Liver (tissue), 9 donors: ENCODE measurements around the gene ITPRID1. TPM values are rescaled to one million over a fixed set of nuclear protein-coding genes. Genes with fewer than 3 reads are reported as not detected.

Experiments
- DNase-seq: peaks from one replicate; pipeline ENCODE4 v3.0.0-alpha.2; 2017; ENCODE audit warnings: low spot score
- H3K27ac ChIP-seq, 2 donors: one replicate each; pipeline ENCODE4 v1.7.0; 2013; ENCODE audit warnings: inconsistent platforms in 2 of 2, low read length in 2 of 2, control low read depth in 1 of 2, low read depth in 1 of 2, mild to moderate bottlenecking in 1 of 2
- H3K27me3 ChIP-seq, 4 donors: one replicate each; pipeline versions ENCODE4 v1.6.1 to v1.7.0; 2013; ENCODE audit warnings: low read length in 3 of 4, inconsistent platforms in 1 of 4, mild to moderate bottlenecking in 1 of 4, moderate library complexity in 1 of 4; ENCODE audit not compliant: control insufficient read depth in 4 of 4, insufficient read depth in 4 of 4
- H3K36me3 ChIP-seq, 4 donors: one replicate each; pipeline versions ENCODE4 v1.6.1 to v1.7.0; 2013; ENCODE audit warnings: low read length in 3 of 4, mild to moderate bottlenecking in 3 of 4, low read depth in 1 of 4, moderate library complexity in 1 of 4; ENCODE audit not compliant: control insufficient read depth in 4 of 4, insufficient read depth in 3 of 4
- H3K4me1 ChIP-seq, 4 donors: one replicate each; pipeline versions ENCODE4 v1.6.1 to v1.7.0; 2013; ENCODE audit warnings: low read length in 3 of 4, mild to moderate bottlenecking in 3 of 4, moderate library complexity in 1 of 4; ENCODE audit not compliant: control insufficient read depth in 4 of 4, insufficient read depth in 4 of 4
- H3K4me3 ChIP-seq, 3 donors: one replicate each; pipeline versions ENCODE4 v1.6.1 to v1.7.0; 2013; ENCODE audit warnings: low read length in 3 of 3, control low read depth in 1 of 3, low read depth in 1 of 3, mild to moderate bottlenecking in 1 of 3
- H3K9ac ChIP-seq, 2 donors: one replicate each; pipeline ENCODE4 v1.7.0; 2013; ENCODE audit warnings: low read length in 2 of 2, mild to moderate bottlenecking in 2 of 2, moderate library complexity in 2 of 2, control low read depth in 1 of 2, low read depth in 1 of 2
- H3K9me3 ChIP-seq, 4 donors: one replicate each; pipeline versions ENCODE4 v1.6.1 to v1.7.0; 2013; ENCODE audit warnings: low read length in 3 of 4; ENCODE audit not compliant: control insufficient read depth in 4 of 4
- ATF3 ChIP-seq: IDR thresholded peaks from 2 replicates; pipeline ENCODE4 v1.6.1; 2016; ENCODE audit warnings: antibody characterized with exemption
- CTCF ChIP-seq: fragments of 150-350 bp; IDR thresholded peaks from 2 replicates; pipeline ENCODE4 v1.5.1; 2017; ENCODE audit warnings: improper control_type of control experiment, low read depth, low read length; ENCODE audit not compliant: missing input control
- EGR1 ChIP-seq, 2 donors: IDR thresholded peaks; 2 replicates each; pipeline ENCODE4 v1.6.1; 2016 to 2018; ENCODE audit warnings: antibody characterized with exemption in 2 of 2, low read depth in 2 of 2
- FOXA1 ChIP-seq: IDR thresholded peaks from 2 replicates; pipeline ENCODE4 v1.6.1; 2016; ENCODE audit warnings: antibody characterized with exemption
- FOXA2 ChIP-seq: IDR thresholded peaks from 2 replicates; pipeline ENCODE4 v1.6.1; 2016; ENCODE audit warnings: antibody characterized with exemption
- GABPA ChIP-seq, 2 donors: IDR thresholded peaks in 1 of 2; conservative IDR thresholded peaks in 1 of 2; 2 replicates each; pipeline ENCODE4 v1.6.1; 2016; ENCODE audit warnings: antibody characterized with exemption in 2 of 2, mild to moderate bottlenecking in 1 of 2, moderate library complexity in 1 of 2
- HNF4A ChIP-seq, 2 donors: conservative IDR thresholded peaks; 2 replicates each; pipeline ENCODE4 v1.6.1; 2016; ENCODE audit warnings: antibody characterized with exemption in 2 of 2, mild to moderate bottlenecking in 2 of 2
- HNF4G ChIP-seq: IDR thresholded peaks from 2 replicates; pipeline ENCODE4 v1.6.1; 2016; ENCODE audit warnings: antibody characterized with exemption
- JUND ChIP-seq, 2 donors: IDR thresholded peaks; 2 replicates each; pipeline ENCODE4 v1.6.1; 2016; ENCODE audit warnings: antibody characterized with exemption in 2 of 2
- NR2F2 ChIP-seq: IDR thresholded peaks from 2 replicates; pipeline ENCODE4 v1.6.1; 2016; ENCODE audit warnings: antibody characterized with exemption
- RAD21 ChIP-seq, 2 donors: IDR thresholded peaks; 2 replicates each; pipeline ENCODE4 v1.6.1; 2016; ENCODE audit warnings: antibody characterized with exemption in 2 of 2, mild to moderate bottlenecking in 2 of 2
- REST ChIP-seq: IDR thresholded peaks from 2 replicates; pipeline ENCODE4 v1.6.1; 2016; ENCODE audit warnings: antibody characterized with exemption, mild to moderate bottlenecking
- RXRA ChIP-seq, 2 donors: IDR thresholded peaks; 2 replicates each; pipeline ENCODE4 v1.6.1; 2017 to 2018; ENCODE audit warnings: antibody characterized with exemption in 2 of 2, mild to moderate bottlenecking in 1 of 2
- TAF1 ChIP-seq: conservative IDR thresholded peaks from 2 replicates; pipeline ENCODE4 v1.6.1; 2016; ENCODE audit warnings: antibody characterized with exemption, mild to moderate bottlenecking
- YY1 ChIP-seq: IDR thresholded peaks from 2 replicates; pipeline ENCODE4 v1.6.1; 2016; ENCODE audit warnings: antibody characterized with exemption, mild to moderate bottlenecking
- WGBS: extraction: QIAGEN DNeasy Blood & Tissue Kit; methylation state at CpG from one replicate; pipeline ENCODE4 v1.1.7; 2013; 5-methylcytosine and 5-hydroxymethylcytosine counted together
- polyA plus RNA-seq, 2 donors: library from polyadenylated mRNA; stranded (reverse) in 1 of 2; unstranded in 1 of 2; fragments of 200-250 nt in 1 of 2; fragments of >200 nt in 1 of 2; fragmentation: Nextera tagmentation in 1 of 2; extraction: Ambion mirVana in 1 of 2; gene quantifications; one replicate each; pipeline versions ENCODE4 v1.2.1 to v1.2.3, GENCODE V29; 2013 to 2015
- total RNA-seq, 2 donors: library from RNA; depleted of rRNA; stranded (reverse); fragments of >200 nt; gene quantifications; one replicate each; pipeline ENCODE4 v1.2.3, GENCODE V29; 2014
- TF ChIP-seq, protein P1 (sequence below): IDR thresholded peaks from 2 replicates; pipeline ENCODE4 v1.6.1; 2016; ENCODE audit warnings: antibody characterized with exemption
- TF ChIP-seq, protein P2 (sequence below): IDR thresholded peaks from 2 replicates; pipeline ENCODE4 v1.6.1; 2016; ENCODE audit warnings: antibody characterized with exemption
- donor health status: healthy.
- donor health status: healthy.
- donor health status: healthy.
- donor health status: healthy.
- donor health status: healthy.

The ITPRID1 gene
- total and polyA plus RNA-seq, 4 donors, result not detected

- no peak for DNase-seq
- Histone ChIP-seq H3K9me3 (no peaks in the 10 kb centered on the region), H3K27ac (no peak overlapping the region), H3K9ac (no peak overlapping the region), H3K27me3 (peaks cover 0 to 2% (median 0%) of the 10 kb centered on the region in 4 donors), H3K4me1 (no peaks in the 10 kb centered on the region), H3K36me3 (no peaks in the 10 kb centered on the region), H3K4me3 (no peak overlapping the region)
- WGBS, result 51% methylated on average over 1 of the region's 1 CpG
- TF ChIP-seq, protein P1, sequence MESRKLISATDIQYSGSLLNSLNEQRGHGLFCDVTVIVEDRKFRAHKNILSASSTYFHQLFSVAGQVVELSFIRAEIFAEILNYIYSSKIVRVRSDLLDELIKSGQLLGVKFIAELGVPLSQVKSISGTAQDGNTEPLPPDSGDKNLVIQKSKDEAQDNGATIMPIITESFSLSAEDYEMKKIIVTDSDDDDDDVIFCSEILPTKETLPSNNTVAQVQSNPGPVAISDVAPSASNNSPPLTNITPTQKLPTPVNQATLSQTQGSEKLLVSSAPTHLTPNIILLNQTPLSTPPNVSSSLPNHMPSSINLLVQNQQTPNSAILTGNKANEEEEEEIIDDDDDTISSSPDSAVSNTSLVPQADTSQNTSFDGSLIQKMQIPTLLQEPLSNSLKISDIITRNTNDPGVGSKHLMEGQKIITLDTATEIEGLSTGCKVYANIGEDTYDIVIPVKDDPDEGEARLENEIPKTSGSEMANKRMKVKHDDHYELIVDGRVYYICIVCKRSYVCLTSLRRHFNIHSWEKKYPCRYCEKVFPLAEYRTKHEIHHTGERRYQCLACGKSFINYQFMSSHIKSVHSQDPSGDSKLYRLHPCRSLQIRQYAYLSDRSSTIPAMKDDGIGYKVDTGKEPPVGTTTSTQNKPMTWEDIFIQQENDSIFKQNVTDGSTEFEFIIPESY, result no peak
- TF ChIP-seq NR2F2, result peak; percentile 18
- TF ChIP-seq, protein P2, sequence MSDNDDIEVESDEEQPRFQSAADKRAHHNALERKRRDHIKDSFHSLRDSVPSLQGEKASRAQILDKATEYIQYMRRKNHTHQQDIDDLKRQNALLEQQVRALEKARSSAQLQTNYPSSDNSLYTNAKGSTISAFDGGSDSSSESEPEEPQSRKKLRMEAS, result no peak
Measured at GRCh38 chr7:31550432-31550831, 36.5 kb downstream of the ITPRID1 start.

- no peak for DNase-seq
Measured at GRCh38 chr7:31553661-31554081, 39.8 kb downstream of the ITPRID1 start.

More at GRCh38 chr7:31553661-31554081, 39.8 kb downstream of the ITPRID1 start:
- H3K4me1 ChIP-seq, result no peaks in the 10 kb centered on the region
- no peaks in the 10 kb centered on the region for H3K9me3 ChIP-seq
- peaks cover 0 to 2% (median 0%) of the 10 kb centered on the region in 4 donors for H3K27me3 ChIP-seq
- H3K27ac ChIP-seq, result no peak overlapping the region
- TF ChIP-seq GABPA (IDR thresholded peaks at IDR 0.05 in 1 of 2, conservative IDR thresholded peaks at IDR 0.05 in 1 of 2), result no peak
- no peak for TF ChIP-seq RAD21 (IDR thresholded peaks at IDR 0.05)
- no peak for TF ChIP-seq REST
- TF ChIP-seq CTCF, result no peak
- no peak for TF ChIP-seq YY1
- TF ChIP-seq ATF3, result no peak
- no peak for TF ChIP-seq HNF4G
- TF ChIP-seq JUND (IDR thresholded peaks at IDR 0.05), result no peak
- TF ChIP-seq TAF1, result no peak
- no peak for TF ChIP-seq HNF4A (conservative IDR thresholded peaks at IDR 0.05)
- TF ChIP-seq NR2F2, result no peak
- TF ChIP-seq, protein P2, result no peak
- TF ChIP-seq, protein P1, result no peak
- TF ChIP-seq RXRA (IDR thresholded peaks at IDR 0.05), result no peak
- TF ChIP-seq FOXA1, result no peak
- no peak for TF ChIP-seq EGR1 (IDR thresholded peaks at IDR 0.05; ENCODE audit: low read depth in 2 of 2)
- no peak for TF ChIP-seq FOXA2
- no peak overlapping the region for H3K9ac ChIP-seq
- H3K4me3 ChIP-seq, result no peak overlapping the region
- H3K36me3 ChIP-seq, result no peaks in the 10 kb centered on the region
